OCI-LY3 (cell line): Measurements from ENCODE around the gene NACC1.

ENCODE experiments used
- CTCF ChIP-seq: fragments of 200-600, 300-600 bp; sonication (generic); IDR thresholded peaks from 2 replicates; pipeline ENCODE4 v1.5.1; 2014; ENCODE audit warnings: antibody characterized with exemption, low read length, low read depth
- EZH2phosphoT487 ChIP-seq: fragments of 200-600 bp; shearing (Covaris generic); IDR thresholded peaks from 2 replicates; pipeline ENCODE4 v1.6.1; 2018; ENCODE audit warnings: antibody characterized with exemption, mixed run types, low read depth

GRCh38 chr19:13102416-13102665, 15.7 kb upstream of the NACC1 start:
- TF ChIP-seq CTCF (no peak), EZH2phosphoT487 (no peak)
